Stimulated activated CD8-positive, alpha-beta memory T cell treated with anti-CD3 and anti-CD28 coated beads, Interleukin-4, amount 100 ng/mL, for 48 hours (primary cell): Measurements from ENCODE around the gene VAMP8.
"Not testable (repeated sequence)": the region's sequence is repeated elsewhere in the genome, so short reads cannot be mapped to it uniquely, and the experiment has no call there.

Experiments
- DNase-seq: peaks from one replicate; pipeline ENCODE4 v3.0.0-alpha.2; 2020

VAMP8 gene

GRCh38 chr2:85583667-85584353, 6.4 kb downstream of the VAMP8 start:
- DNase-seq: peak; percentile 58

DNA sequence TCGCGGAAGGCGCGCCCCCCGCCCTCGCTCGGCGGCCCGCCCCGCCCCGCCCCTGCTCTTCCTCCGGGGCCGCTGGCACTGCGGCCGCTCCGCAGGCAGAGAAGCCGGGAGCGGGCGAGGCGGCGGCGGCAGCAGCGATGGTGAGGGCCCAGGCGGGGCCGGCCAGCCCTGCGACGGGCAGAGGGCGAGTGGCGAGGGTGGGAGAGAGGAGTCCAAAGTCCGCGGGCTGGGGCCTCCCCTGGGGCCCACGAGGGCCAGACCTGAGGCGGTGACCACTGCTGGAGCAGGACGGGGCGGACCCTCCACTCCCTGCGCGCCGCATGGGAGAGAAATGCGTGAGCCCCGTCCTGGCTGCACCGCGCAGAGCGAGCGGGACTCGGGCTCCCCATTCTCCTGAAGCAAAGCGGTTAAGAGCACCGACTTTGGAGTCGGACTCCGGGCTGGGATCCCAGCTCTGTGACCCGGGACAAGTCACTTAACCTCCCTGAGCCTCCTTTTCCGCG, 7.0 kb downstream of the VAMP8 start, which contains the start of gene VAMP5:
Gene VAMP5 (plus strand): TSS at position 78 of the 503 bp plus-strand sequence. CDS start 60 bp downstream, at position 138.
- peak; percentile 34 for DNase-seq

DNA sequence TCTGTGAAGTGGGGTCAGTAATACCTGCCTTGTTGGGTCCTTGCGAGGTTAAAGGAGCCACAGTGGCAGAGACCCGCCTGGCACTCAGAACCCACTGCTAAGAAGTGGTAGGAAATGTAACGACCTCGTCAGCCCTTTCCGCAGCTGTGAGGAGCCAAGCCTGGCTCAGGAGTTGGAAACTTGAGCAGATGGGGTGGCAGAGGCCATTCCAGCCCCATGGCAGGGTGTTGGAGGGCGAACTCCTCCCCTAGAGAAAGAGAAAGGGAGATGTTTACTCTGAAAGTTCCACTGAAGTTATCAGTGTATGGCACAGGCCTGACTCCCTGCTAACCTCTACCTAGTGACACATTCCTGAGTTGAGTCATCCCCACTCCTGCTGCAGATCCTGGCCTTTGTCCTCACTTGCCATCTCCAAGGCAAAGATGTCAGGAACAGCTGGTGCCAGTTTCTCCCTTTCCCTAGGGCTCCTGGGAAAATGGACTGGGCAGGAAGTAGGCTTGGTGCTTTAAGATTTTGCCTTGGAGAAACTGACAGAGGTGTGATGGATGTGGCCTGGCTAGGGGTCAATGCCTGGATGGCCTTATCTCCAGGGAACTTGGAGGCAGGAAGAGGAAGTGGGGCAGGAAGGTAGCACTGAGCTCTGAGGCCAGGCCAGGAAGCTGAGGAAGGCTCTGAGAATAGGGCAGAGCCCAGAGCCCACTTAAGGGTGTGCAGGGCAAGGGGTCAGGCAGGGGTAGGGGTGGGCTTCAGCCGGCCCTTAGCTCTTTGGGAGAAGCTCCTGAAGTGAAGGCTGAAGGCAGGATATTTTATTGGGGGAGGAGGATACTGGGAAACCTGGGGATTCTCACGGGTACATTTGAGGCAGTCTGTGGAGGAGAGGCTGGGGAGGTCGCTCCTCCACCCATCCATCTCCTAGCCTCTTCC, 7.7 kb downstream of the VAMP8 start:
- DNase-seq: peak; percentile 44

DNA sequence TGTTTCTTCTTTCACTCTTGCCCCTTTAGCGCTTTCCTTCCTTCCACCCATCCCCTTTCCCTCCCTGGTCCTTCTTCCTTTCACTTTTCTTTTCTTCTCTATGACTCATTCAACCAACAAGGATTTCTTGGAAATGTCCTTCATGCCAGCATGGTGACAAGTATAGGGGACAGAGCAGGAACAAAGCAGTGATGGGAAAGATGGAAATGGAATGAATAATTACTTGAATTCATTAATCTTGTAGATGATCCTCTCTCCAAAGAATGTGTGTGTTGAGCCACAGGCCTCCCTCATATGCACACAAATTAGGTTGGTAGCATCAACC, 8.4 kb downstream of the VAMP8 start:
- no peak for DNase-seq

DNA sequence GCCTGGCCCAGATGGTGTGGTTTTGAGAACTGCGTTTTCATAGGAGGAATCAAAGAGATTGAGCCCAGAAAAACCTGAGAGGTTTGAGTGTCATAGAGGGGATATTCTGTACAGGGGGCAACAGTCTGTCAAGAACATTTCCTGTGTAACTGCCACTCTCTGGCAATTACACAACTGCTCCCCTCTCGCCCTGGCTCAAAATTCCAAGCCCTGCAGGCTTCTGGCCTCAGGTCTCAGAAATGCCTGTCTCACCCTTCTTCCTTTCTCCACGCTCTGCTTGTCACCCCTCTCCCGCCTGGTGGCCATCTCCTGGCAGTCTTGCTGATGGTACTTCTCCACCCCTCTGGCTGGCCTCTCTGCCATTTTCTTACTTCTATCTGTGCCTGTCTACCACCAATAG, 10.8 kb downstream of the VAMP8 start:
- no peak for DNase-seq

DNA sequence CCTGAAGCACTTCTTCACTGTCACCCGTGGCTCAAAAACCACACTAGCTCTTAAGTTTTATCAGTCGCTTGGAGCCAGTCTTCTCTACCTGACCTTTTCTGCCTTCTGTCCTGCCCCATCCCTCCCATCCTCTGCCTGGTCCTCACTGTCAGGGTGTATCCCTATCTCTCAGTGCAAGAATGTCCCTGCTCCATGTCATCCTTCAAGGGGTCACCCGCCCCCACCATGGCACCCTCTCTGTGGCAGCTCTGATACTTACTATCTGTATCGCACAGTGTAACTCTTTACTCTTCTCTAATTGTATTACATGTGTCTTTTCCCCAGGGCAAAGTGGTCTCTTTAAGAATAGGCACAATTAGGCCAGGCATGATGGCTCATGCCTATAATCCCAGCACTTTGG, 11.3 kb downstream of the VAMP8 start:
- DNase-seq: no peak

DNA sequence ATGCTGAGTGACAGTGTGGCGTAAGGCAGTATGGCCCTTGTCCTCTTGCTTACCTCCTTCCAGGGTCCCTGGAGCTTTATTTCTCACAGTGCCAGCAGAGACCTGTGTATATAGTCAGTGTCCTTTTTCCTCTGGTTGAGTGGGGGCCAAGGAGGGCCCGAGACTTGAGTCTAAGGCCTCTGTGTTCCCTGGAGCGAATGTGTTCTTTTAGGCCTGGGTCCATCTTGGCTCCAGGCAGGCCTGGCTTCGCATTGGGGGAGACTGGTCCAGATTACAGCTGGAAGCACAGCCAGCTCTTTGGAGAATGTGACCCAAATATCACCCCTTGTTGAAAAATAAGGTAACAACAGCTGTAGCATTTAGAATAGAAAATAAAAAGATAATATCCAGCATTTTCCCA, 11.8 kb downstream of the VAMP8 start:
- no peak for DNase-seq

- no peak for DNase-seq
Measured at GRCh38 chr2:85589982-85590791, 12.8 kb downstream of the VAMP8 start.

GRCh38 chr2:85590950-85591349, 13.6 kb downstream of the VAMP8 start:
- DNase-seq: no peak

GRCh38 chr2:85591563-85591962, 14.2 kb downstream of the VAMP8 start:
- DNase-seq: no peak

DNA sequence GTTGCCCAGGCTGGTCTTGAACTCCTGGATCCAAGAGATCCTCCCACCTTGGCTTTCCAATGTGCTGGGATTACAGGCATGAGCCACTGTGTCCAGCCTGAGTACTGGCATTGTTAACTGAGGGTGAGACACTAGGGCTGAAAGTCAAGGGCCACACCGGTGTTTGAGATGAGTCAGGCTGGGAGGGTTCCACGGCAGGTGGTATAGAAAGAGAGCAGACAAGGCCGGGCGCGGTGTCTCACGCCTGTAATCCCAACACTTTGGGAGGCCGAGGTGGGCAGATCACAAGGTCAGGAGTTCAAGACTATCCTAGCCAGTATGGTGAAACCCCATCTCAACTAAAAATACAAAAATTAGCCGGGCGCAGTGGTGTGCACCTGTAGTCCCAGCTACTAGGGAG, 14.9 kb downstream of the VAMP8 start:
- not testable (repeated sequence) for DNase-seq

- no peak for DNase-seq
Measured at GRCh38 chr2:85593023-85593422, 15.6 kb downstream of the VAMP8 start.

- DNase-seq: no peak
Measured at GRCh38 chr2:85594715-85595300, 17.4 kb downstream of the VAMP8 start.

DNA sequence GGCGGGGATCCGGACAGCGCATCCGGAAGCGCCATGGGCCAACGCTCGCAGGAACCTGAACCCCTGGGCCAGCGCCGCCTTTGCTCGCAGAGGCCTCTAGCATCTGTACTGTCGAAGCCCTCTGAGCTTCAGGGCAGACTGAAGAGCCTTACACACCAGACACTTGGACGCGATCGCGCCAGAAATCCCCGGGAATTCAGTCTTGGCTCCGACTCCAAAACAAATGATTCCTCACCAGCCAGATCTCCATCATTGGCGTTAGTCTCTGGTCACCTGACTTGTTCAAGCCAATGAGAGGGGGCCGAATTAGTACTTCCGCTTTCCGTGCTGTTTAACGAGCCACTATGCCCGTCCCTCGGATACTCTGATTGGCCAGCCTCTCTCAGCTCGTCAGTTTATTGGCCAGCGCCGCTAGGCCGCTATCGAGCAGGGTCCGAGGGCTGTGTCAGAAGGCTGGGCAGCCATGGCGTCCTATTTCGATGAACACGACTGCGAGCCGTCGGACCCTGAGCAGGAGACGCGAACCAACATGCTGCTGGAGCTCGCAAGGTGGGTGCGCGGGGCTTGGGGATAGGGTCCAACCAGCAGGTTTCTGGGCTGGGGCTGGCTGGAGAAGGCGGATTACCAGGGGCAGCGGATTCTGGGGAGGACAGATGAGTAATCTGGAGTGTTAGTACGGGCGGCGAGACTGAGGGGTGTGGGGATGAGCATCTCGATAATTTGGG, 18.1 kb downstream of the VAMP8 start, which contains the start of gene RNF181:
Gene RNF181 (plus strand): TSS at position 445 of the 725 bp plus-strand sequence. CDS start 19 bp downstream, at position 464.
- DNase-seq: peak; percentile 90

DNA sequence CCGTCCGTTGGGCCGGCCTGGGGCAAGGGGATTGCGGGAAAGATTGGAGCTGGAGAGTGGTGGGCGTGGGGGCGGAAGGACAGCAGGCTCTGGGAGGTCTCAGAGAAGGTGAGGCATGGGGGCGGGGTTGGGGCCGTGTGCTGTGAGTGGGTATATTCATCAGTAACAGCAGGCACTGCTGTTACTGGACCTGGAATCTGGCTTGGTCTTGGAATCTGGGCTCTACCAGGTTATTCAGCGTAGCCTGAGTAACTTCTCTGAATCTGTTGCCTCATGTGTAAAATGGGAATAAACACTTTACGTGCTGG, 18.6 kb downstream of the VAMP8 start:
- DNase-seq: peak; percentile 51

DNA sequence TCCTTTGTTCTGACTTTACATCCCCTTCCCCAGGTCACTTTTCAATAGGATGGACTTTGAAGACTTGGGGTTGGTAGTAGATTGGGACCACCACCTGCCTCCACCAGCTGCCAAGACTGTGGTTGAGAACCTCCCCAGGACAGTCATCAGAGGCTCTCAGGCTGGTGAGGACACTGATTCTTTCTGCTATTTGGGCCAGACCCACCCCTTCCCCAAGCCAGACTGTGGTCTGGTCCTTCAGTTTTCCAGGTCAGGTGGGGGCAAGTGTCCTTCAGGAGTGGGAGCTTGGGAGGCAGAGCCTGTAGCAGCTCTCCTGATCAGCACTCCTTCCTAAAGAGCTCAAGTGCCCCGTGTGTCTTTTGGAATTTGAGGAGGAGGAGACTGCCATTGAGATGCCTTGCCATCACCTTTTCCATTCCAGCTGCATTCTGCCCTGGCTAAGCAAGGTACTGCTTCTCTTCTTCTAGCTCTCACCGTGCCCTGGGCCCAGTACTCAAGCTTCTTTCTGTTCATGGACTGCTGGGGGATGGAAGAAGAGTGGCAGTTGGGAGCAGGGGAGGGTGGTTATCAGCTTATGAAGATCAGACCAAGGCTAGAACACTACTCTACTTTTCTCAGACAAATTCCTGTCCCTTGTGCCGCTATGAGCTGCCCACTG, 19.2 kb downstream of the VAMP8 start:
- DNase-seq: no peak

DNA sequence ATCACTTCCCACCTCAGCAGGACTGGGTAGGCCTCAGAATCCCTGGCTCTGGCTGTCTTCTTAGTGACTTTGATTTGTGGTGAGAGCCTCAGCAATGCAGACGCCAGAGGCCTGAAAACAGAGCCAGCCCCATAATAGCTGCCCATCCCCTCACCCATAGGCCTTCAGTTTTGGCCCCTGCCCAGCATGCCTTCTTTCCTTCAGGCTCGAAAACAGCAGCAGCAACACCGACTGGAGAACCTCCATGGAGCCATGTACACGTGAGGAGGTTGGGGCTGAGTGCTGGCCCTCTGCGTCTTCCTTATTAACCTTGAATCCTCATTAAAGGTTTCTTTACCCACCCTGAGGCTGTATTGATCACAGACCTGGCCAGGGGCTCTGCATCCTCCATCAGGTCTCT, 19.9 kb downstream of the VAMP8 start:
- no peak for DNase-seq

DNA sequence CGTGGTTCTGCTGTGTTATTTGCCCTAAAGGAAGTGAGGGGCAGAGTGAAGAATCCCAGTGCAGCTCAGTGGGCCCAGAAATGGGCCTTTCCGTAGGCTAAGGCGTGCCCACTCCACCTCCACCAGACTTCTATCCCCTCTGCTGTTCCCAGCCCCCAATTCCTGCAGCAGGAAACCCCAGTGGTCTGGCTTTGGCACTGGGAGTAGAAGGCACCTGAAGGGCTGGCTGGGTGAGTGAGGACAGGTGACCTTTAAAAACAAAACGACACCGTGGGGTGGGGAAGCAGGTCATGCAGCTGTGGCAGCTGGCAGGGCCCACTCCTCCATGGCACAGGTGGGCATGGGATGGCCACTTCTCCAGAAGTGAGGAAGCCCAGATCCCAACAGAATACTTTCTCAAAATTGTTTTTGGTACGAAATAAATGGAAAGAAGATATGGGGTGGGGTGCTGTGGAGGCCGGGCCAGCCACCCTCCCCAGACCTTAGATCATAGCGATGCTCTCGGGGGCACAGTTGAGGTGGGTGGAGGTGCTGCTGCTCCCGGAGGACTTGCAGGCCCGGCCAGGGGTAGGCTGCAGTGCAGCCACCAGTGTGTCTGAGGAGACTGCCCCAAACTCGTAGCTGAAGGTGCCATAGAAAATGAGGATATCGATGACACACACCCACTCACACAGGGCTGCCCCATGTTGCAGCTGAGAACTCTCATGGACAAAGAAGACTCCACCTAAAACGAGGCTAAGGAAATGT, 21.4 kb downstream of the VAMP8 start:
- DNase-seq: no peak

- no peak for DNase-seq
Measured at GRCh38 chr2:85599468-85600234, 22.3 kb downstream of the VAMP8 start.

DNA sequence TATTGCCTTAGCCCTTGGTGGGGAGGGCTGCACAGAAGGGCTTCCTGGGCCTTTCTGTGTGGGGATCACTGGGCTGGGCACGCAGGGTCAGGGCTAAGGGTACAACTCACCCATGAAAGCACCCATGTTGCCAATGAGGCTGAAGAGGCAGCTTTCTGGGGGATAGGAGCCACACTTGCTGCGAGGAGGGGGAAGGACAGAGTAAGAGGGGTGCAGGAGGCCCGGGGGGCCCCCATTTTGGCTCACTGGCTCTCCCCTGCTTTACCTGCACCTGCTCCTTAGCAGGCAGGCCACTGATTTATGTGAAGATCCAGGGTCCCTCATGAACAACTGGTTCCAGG, 22.8 kb downstream of the VAMP8 start:
- DNase-seq: no peak
